ENCODE measurements around the gene MAL.

The MAL gene

GRCh38 chr2:95017071-95017501, 8.4 kb upstream of the MAL start:
- no peak for FAIRE-seq

- FAIRE-seq: no peak
These were observed 7.7 kb upstream of the MAL start for GRCh38 chr2:95017836-95018235.

- no peak for FAIRE-seq
These were observed 7.2 kb upstream of the MAL start for GRCh38 chr2:95018301-95018700.

DNA sequence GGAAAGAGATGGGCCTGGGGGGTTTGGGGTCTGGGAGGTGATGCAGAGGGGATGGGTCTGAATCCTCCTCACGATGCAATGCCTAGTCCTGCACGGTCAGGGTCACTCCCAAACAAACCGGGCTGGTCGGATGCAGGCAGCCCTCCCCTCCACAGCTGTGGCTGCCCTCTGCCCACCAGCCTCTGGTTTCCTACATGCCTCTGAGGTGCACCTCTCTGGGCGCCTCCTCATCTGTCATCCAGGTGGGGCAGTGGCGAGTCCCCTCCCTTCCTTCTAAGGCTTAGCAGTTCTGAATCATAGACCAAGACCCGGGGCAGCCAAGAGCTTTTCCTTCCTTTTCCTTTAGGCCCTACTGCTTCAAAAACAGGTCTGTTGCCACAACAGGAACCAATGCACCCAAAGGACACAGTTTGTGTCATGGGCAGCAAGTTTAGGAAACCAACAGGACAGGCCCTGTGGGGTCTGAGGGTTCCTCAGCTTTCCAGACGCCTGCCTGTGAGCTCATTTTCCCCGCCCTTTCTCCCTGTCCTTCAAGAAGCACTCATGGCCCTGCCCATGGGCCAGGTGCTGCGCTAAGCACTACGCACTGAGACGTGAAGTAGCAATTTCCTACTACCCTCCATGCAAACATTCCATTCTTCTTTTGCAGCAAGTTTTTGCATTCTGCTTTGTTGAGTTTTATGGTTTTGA, 6.5 kb upstream of the MAL start:
- no peak for FAIRE-seq

DNA sequence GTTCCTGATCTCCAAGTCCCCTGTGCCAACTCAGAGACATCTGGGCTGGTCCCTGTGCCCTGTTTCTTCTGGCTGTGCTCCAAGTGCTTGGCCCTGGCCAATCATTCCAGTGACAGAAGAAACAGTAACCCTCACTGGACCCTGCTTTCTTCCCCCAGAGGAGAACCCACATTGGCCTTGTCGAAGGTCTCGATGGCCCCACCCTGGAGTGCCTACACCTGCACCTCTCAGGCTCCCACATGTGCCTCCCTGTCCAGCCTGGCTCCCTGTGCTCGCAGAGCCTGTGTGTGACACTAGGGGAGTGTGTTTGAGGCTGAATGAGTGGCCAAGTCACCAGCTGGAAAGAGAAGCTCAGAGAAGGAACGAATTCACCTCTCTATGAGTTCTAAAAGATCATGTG, 5.9 kb upstream of the MAL start:
- no peak for FAIRE-seq

- no peak for FAIRE-seq
These were observed 5.1 kb upstream of the MAL start for GRCh38 chr2:95020275-95021022.

DNA sequence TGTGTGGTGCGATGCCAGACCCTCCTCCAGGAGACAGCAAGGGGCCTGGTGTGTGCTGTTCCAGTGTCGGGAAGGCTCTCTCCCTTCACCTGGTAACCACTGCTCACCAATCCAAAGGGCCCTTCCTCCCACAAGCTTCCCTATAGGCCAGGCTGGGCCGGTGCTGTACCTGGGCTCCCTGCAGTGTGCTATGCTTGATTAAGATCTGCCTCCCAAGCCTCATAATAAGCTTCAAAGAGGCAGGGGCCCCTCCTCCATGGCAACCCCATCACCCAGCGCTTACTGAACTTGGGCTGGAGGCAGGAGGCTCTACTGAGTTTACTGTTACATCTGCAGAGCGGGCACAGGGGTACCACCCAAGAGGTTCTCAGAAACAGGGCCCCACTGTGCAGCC, 4.5 kb upstream of the MAL start:
- FAIRE-seq: no peak

GRCh38 chr2:95021847-95022246, 3.7 kb upstream of the MAL start:
- FAIRE-seq: no peak

- FAIRE-seq: no peak
These were observed 2.9 kb upstream of the MAL start for GRCh38 chr2:95022309-95023221.

DNA sequence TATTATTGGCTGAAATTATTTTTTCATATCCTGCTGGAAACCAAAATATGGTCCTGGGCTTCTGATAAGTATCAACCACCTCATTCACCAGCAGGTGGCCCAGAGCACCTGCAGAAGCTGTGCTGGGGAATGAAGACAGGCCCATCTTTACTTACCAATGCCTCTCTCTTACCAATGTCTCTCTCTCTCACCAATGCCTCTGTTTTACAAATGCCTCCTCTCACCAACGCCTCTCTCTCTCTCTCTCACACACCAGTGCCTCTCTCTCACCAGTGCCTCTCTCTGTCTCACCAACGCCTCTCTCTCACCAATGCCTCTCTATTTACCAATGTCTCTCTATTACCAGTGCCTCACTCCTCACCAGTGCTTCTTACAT, 2.3 kb upstream of the MAL start:
- FAIRE-seq: no peak

GRCh38 chr2:95024371-95024770, 1.1 kb upstream of the MAL start:
- no peak for FAIRE-seq

GRCh38 chr2:95024960-95025405, 525 bp upstream of the MAL start:
- FAIRE-seq: no peak

DNA sequence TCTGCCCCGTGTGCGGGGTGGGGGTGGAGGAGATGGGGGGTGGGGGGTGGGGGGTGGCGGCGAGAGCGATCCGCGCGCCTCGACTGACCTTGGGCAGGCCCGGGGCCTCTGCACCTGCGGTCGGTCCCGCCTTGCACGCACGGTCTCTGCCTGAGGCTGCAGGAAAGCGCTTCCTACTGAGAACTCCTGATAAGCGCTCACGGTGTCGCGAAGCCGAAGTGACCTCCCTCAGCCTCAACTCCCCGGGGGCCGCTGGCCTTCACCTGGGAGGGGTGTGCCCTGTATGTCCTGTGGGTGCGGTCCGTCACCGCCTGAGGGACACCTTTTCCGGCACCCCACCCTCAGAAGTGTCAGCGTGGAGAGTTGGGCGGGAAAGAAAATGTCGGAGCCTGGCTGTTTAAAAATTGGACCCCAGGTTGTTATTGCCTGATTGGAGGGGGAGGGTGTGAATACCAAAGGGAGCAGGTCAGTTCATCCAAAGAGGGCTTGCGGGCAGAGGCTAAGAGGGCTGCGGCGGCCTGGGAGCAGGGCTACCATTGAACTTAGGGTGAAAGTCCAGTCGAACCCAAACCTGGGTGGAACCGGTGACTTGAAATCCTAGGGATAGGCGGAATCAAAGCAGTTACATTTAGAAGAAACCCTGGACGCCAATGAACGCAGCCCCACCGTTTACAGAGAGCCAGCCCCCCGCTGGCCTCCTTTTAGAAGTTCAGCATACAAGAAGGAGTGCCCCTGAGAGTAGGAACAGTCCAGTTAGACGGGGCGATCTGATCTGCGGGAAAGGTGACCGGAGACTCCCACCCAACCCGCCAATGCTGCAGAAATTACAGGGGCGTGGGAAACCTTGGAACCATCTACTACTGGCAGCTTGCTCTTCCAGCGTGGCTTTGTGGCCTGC, 1.2 kb downstream of the MAL start:
- FAIRE-seq: no peak

GRCh38 chr2:95027369-95027720, 1.8 kb downstream of the MAL start:
- no peak for FAIRE-seq

GRCh38 chr2:95029898-95030341, 4.4 kb downstream of the MAL start:
- no peak for FAIRE-seq

DNA sequence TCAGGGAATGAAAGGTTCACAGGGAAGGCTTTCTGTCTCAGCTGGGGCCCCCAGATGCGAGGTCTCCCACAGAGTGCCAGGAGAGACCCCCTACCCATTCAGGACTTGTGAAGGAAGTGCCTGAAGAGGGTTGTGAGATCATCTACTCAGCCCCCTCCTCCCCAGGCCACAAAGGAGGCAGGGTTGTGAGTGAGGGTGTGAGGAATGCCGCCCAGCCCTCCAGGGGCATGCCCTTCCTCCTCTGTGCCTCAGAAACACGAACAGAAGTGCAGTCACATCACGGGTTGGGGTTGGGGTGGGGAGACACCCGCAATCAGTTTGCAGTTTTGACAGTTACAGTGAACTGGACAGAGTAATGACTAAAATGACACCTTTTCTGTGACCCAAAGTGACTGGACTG, 5.0 kb downstream of the MAL start:
- no peak for FAIRE-seq

DNA sequence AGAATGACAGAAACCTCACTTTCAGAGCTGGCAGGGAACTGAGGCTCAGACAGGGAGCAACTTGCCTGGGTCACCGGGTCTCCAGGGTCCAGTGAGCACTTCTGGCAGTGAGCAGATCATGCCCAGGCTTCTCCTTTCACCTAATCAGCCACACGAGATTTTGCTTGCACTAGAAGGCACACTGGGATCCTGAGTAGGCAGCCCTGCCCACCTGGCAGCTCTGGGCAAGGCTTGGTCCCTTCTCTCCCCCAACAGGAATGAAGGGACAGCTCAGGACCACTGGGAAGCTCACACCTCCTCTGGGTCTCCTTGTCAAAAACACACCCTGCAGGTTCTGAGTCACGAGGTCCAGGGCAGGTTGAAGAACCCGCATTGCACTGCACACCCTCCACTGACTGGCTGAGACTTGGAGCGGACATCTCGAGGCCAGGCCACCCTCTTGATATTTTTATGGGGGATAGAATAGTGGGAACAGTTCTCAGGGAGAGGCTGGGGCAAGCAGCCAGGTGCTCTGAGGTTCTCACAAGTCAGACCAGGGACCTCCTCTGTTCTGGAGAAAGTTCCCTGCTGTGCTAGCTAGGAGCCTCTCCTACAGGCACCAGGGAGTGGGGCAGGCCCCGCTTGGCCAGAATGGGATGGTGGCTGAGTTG, 5.7 kb downstream of the MAL start:
- FAIRE-seq: no peak

GRCh38 chr2:95031726-95032116, 6.2 kb downstream of the MAL start:
- FAIRE-seq: no peak

DNA sequence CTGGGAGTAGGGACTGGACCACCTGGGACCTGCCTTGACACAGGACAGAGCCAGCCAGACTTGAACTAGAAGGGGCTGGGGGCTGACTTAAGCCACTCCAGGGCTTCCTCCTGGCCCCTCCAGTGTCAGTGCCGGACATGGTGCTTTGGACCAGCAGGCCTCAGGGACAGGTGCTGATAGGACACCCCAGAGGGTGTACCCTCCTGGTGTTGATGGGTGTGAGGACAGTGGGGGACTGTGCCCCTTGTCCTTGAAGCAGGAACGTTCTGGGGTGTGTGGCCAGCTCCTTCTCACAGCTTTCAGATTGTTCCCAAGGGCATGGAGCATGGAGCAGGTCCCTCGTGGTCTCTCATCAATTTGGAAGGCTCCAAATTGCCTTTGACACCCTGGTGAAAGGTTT, 6.8 kb downstream of the MAL start:
- FAIRE-seq: no peak

GRCh38 chr2:95032868-95033603, 7.5 kb downstream of the MAL start:
- FAIRE-seq: no peak

DNA sequence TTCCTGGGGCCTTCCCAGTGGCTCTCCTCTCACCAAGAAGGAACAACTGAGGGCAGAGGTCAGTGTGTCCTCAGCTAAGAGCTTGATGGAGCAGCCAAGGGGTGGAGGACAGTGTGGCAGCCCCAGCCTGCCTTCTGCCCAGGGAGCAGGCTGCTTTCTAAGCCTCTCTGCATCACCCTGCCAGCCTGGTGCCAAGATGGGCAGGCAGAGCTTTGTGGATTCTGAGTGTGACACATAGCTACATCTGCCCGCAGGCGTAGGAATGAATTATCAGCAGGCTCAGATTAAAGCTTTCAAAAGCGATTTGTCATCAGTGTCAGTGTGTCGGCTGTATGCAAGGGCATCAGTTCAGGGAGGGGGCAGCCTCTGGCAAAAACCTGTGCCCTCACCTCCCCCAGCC, 8.7 kb downstream of the MAL start:
- no peak for FAIRE-seq

Data from colon (tissue), 2 donors.